Stimulated activated CD4-positive, alpha-beta T cell treated with anti-CD3 and anti-CD28 coated beads, Interleukin-4, amount 100 ng/mL, for 1 hour (primary cell): ENCODE data around the gene CCDC69.
A peak's percentile ranks its signal among the peaks of the same experiment; 100 is the strongest.
"Not testable (repeated sequence)": the region's sequence is repeated elsewhere in the genome, so short reads cannot be mapped to it uniquely, and the experiment has no call there.

Experiments used
- DNase-seq: peaks from one replicate; pipeline ENCODE4 v3.0.0-alpha.2; 2020

CCDC69 gene, protein sequence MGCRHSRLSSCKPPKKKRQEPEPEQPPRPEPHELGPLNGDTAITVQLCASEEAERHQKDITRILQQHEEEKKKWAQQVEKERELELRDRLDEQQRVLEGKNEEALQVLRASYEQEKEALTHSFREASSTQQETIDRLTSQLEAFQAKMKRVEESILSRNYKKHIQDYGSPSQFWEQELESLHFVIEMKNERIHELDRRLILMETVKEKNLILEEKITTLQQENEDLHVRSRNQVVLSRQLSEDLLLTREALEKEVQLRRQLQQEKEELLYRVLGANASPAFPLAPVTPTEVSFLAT

DNA sequence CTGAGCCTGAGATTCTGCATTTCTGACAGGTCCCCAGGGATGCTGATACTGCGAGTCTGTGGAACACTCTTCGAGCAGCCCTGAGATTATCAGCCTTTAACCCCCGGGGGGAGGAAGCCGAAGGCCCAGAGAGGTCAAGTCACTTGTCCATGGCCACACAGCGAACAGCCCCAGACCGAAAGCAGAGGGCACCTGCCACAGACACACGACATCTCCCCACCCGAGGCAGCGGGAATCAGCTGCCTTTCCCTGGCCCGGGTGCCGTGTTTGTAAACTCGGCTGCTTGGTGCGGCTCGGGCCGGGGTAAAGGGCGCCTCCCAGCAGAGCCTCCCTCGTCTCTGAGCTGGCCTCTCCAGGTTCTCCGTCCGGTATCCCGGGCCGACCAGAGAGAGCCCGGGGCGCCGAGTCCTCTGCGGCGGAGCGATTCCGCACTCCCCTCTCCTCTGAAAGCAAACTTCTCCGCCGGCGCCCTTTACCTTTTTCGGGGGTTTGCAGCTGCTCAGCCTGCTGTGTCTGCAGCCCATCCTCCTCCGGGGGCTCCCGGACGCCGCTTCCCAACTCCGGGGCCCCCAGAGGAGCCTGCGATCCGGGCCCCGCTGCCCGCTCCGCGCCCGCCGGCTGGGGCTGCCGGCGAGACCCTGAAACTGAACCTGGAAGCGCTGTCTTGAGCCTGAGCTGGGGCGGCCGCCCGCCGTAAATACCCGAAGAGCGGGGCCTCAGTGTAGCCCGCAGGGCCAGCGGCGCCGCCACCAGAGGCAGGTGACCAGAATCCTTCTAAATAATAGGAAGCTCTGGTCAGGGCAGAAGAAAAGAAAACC, at the start of gene CCDC69:
Gene CCDC69 (minus strand): TSS at position 646 of the 818 bp plus-strand sequence. CDS start 122 bp downstream, at position 524.
- DNase-seq: peak; percentile 69

DNA sequence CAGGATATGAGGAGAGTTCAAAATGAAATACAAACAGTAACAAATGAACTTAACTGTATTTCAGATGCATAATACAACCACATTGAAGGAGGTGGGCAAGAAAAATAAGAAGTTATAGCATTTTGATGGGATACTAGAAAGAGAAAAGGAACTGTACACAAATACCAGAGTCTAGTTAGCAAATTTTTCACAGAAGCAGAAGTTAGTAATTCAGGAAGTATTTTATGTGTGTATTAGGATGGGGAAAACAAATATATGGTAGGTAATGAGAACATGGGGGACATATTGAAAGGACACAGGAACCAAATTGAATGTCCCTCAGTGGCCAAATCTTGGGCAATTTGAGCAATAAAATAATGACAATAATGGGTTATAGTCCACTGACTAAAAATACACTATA, 47.4 kb upstream of the CCDC69 start:
- no peak for DNase-seq

DNA sequence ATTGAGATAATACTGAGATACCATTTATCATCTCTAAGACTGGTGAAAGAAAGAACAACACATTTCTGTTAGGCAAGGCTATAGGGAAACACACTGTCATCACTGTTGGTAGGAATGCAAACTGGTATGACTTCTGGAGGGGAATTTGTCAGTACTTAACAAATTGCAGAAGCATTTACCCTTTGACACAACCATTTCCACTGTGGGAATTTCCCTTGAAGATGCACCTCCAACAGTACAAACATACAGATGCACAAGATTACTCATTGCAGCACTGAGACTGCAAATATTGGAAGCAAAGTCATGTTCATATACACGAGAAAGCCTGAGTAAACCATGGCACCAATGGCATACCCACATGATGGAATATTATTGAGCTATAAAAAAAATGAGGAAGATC, 46.7 kb upstream of the CCDC69 start:
- DNase-seq: no peak

DNA sequence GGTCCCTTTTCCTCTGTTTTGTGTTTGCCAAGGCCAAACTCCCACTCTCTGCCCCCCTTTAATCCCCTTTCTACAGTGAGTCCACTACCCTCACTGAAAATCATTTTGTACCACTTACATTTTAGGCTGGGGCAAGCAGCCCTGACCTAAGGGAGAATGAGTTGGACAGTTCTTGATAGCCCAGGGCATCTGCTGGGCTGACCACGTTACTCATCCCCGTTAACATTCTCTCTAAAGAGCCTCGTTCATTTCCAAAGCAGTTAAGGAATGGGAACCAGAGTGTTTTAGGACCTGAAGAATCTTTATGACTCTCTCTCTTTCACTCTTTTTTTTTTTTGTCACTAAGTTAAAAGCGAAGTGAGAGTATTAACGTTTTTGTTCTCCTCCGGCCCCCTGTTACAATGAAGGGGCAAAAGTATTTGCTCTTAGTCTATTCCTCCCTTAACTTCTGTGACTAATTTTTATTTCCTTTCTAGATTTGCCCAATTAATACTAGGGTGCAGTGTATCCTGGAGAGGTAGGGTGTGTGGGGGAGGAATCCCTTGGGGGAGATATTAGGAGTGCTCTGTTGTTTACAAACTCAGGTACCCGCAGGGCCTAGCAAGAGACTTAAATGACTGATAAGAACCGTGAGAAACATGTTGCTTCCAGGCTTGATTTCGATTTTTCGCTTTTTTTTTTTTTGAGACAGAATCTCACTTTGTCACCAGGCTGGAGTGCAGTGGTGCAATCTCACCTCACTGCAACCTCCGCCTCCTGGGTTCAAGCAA, 43.8 kb upstream of the CCDC69 start:
- DNase-seq: no peak

DNA sequence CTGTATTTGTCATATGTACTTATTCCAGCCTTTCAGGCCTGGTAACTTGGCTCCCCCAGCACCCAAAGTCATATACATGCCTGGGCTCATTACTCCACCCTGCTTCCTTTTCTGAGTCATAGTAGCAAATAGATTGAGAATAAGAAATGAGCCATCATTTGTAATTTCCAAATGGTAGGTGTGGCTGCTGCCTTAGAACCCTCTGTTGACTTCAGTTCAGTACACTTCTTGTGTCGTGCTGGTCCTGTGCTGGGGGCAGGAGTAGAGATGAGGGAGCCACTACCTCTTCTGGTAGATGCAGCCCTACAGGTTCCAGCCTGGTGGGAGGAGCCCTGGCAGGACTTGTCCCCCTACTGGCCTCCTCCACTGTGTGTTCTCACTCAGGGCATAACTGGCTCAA, 40.2 kb upstream of the CCDC69 start:
- DNase-seq: no peak

DNA sequence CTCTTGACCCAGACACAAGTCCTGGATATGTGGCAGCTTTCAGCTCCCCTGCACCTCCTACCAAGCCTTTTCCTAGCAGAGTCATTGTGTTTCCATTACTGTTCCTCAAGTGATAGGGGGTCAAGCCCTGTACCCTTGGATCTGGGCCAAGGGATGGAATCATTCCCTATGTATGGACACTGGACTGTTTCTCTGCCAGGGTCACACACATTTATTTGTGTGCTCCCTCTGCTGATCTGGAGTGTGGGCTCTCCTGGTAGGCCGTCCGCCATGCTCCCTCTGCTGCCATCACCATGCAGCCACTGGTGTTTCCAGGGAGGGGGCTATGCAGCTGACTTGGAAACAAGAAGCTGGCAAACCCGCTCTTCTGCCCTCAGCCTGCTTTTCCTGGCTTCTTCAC, 38.6 kb upstream of the CCDC69 start:
- DNase-seq: no peak

DNA sequence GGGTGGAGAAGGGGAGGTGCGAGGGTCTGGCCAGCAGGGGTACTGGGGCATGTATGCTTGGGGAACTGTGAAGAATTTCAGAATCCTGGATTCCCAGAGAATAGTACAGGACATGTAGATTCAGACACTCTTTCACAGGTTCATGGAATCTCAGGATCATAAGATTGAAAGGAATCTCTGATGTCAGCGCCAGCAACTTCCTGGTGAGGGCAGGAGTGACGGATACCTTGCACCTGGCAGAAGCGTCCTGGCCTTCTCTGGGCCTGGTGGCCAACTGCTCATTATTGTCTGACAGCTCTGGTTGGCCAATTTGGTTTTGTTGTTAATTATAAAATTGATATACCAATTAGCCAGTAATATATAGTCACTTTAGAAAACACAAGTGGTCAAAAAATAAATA, 36.0 kb upstream of the CCDC69 start:
- no peak for DNase-seq

DNA sequence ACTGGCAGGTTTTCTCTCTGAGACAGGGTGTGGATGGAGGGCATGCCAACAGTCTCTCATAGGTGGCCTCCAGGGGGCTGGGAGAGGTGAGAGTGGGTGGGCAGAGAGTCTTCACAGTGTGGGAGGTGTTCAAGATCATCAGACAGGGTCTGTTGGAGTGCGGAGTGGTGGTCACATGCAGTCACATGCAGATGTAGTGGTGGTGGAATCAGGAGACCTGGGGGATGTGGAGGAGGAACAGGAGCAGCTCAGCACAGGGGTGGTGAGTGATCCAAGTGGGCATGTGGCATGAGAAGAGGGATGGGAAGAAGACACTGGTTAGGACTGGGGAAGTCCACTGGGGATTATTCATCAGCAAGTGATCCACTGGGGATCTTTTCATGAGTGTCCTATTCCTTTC, 34.9 kb upstream of the CCDC69 start:
- DNase-seq: no peak

DNA sequence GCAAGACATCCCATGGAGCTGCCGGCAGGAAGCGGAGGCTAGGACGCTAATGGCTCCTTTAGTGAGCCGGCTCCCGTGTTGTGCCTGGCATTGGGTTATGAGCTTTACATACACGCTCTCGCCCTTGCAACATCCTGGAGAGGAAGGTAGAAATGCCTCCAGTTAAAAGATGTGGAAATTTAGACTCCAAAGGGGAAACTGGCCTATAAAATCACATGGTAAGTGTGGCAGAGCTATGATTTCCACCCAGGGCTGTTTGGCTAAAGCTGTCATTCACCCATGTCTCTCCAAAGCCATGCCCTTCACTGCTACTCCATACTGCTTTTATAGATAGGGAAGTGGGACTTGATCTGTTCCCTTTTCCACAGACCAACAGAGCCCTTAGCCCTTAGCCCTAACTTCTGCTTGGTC, 34.3 kb upstream of the CCDC69 start:
- no peak for DNase-seq

DNA sequence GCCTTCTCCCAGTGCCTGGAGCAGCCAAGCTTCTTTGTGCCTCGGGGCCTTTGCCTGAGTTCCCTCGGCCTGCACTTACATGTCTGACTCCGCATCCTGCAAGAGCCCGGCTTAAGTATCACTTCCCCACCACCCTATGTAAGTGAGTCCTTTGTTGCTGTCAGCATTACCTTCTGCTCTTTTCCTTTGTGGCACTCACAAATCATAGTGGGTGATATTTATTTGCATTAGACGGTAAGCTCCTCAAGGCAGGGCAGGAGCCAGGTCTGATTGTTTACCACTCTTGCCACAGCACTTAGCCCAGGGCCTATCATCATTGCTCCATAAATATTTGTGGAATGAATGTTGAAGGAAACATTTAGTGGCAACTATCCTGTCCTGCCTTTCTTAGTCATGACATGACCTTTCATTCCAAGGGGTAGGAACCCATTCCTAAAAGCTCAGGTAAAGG, 33.9 kb upstream of the CCDC69 start:
- no peak for DNase-seq

DNA sequence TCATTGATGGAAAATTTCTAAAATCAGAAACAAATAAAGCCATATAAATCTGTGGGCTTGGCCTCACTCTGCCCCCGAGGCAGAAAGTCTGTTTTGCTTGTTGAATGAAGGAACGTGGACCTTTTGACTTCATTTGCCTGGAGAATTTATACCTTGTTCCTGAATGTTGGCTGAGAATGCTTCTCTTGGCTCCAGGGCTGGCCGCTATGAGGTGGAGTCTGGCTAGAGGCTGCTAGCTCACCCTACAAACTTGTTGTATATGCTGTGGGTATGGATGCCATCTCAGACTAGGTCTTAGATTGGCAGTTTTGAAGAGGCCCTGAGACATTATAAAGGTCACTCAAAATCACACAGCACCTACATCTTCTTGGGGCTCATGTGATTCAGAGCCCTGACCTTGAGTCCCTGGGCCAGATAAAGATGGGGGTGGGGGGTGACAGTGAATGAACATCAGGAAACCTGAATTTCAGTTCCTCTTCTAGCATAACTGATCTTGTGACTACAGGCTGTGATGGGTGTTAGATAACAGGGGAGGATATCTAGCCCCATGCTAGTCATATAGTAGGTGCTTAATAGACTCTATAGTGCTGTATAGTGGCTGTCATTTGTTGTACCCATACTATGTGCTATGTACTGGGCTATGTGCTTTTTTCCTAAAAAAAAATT, 31.9 kb upstream of the CCDC69 start:
- DNase-seq: no peak

DNA sequence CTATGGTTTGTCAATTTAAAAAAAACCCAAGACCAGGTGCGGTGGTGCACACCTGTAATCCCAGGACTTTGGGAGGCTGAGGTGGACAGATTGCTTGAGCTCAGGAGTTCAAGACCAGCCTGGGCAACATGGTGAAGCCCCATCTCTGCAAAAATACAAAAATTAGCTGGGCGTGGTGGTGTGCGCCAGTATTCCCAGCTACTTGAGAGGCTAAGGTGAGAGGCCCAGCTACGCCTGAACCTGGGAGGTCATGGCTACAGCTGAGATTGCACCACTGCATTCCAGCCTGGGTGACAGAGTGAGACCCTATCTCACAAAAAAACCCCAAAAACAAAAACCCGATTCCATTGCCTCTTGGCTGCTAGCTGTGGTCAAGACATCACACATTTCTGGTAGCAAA, 31.1 kb upstream of the CCDC69 start:
- not testable (repeated sequence) for DNase-seq

DNA sequence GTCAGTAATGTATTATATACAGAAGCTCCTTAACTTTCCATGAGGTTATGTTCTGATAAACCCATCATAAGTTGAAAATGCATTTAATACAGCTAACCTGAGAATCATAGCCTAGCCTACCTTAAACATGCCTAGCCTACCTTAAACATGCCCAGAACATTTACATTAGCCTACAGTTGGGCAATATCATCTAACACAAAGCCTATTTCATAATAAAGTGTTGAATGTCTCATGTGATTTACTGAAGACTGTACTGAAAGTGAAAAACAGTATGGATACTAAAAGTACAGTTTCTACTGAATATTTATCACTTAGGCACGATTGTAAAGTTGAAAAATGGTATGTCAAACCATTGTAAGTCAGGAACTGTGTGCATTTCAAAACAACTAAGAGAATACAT, 30.7 kb upstream of the CCDC69 start:
- DNase-seq: no peak

DNA sequence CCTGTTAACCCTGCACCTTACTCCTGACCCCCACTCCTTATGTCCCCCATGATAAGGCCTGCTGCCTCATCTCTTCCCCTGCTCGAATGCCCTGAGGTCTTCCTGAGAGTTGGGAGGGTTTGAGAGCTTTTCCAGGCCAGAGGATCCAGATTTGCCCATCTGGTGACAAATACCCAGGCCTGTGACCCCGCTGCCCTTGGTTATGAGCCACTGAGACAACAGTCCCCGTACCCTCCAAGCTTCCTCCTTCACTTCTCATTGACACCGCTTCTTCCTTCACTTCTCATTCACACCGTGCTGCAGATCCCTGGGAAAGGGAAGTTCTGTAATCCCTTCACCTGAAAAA, 29.7 kb upstream of the CCDC69 start:
- DNase-seq: no peak

DNA sequence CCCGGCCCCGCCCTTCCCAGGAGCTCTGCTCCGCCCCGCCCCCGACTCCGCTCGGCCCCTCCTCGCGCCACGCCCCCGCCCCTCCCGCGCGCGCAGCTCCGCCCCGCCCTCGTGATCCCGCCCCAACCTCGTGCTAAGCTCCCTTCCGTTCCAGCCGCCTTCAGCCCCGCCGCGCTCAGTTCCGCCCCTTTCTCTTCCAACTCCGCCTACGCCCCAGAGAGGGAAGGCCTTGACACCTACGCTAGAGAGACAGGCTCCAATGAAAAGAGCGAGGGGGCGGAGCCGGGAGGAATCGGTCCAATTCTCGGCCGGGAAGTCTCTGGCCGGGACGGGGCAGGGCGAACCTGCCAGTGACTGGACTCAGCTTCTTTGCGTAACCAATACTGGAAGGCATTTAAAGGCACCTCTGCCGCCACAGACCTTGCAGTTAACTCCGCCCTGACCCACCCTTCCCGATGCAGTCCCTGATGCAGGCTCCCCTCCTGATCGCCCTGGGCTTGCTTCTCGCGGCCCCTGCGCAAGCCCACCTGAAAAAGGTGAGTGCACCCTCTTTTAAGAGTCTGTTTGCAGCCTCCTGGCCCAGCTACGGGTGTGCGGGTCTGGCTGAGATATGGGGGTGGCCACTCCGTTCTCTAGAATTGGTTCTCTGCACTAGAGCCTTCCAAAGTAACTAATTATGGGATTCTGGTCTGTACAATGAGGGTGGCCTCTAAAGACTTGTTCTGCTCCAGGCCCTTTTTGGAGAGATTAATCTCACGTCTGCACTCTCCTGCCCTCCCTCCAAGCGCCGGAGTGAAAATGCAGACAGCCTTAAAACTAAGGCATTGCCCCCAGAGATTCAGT, 29.1 kb upstream of the CCDC69 start, which contains the start of gene GM2A:
Gene GM2A (plus strand): TSS at position 424 of the 843 bp plus-strand sequence. CDS start 32 bp downstream, at position 456.
- peak; percentile 97 for DNase-seq

DNA sequence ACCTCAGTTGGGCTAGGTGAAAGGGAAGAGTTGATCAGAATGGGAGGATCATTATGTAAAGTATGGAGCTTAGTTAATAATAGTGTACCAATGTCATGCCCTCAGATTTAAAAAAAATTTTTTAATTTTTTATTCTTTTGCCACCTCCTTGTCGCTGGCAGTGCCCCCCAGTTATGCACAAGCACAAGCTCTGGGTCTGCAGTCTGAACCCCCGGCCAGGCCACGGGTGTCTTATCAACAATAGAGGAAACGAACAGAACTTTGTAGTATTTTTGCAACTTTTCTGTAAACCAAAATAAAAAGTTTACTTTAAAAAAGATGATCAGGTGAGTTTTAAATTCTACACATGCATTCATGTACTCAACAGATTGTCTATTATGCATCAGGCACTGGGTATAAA, 27.7 kb upstream of the CCDC69 start:
- DNase-seq: no peak

DNA sequence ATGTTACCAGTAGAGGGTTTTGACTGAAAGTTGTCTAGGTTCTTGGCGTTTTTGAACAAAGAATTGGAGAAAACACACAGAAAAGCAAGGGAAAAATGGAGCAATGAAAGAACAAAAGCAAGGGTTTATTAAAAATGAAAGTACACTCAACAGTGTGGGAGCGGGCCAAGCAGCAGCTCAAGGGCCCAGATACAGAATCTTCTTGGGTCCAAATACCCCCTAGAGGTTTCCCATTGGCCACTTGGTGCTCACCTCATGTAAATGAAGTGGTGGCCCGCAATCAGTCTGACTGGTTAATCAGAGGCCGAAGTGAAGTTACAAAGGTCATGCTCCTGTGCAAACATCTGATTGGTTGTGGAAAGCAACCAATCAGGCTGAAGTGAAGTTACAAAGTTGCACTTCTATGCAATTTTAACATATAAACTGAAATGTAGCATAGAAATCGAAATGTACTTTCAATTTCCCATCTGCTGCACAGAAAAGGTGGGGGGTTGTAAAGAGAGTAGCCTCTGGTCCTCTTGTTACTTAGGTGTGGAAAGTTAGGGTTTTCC, 27.2 kb upstream of the CCDC69 start:
- DNase-seq: no peak

DNA sequence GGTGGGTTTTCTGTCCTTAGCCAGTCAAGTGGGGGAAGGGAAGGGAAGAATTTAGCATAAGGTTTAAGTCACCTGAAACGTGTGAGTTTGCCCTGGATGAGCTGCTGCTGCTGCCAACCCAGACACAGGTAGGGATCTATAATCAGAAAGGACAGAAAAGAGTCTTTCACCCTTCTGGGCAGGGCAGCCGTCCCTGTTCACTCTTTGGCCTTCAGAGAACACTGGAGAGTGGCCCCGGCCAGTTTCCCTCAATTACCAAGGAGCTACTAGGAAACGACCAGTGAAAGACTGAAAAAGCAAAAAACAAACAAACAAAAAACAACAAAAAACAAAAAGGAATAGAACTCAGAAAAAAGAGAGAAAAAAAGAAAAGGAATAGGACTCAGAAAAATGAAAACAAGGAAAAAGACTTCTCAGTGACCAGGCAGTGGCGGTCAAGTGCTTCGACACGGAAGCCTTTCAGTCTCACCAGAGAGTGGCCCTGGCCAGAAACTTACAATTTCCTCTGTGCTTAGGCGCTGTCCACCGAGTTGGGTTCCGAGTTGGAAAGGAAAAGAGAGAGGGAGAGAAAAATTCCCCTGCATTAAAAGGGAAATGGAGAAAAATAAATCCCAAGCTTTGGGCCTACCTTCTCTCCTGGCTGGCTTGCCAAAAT, 26.6 kb upstream of the CCDC69 start:
- DNase-seq: no peak

DNA sequence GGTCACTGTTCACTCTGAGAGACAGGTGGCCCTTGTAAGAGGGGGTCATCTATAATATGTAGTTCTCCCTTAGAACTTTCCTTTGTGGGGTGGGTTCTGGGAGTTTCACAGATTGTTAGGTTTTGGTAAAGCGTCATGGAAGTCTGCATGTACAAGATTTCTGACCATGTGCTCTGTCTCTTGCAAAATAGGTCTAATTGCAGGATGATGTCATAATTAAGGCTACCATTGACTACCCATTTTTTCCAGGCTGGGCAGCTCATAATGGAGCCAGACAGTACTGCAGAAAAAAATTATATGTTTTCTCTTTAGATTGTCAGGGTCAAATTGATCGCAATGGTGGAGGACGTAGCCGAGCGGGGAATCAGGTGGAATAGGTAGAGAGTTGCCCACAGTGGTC, 25.4 kb upstream of the CCDC69 start:
- no peak for DNase-seq

DNA sequence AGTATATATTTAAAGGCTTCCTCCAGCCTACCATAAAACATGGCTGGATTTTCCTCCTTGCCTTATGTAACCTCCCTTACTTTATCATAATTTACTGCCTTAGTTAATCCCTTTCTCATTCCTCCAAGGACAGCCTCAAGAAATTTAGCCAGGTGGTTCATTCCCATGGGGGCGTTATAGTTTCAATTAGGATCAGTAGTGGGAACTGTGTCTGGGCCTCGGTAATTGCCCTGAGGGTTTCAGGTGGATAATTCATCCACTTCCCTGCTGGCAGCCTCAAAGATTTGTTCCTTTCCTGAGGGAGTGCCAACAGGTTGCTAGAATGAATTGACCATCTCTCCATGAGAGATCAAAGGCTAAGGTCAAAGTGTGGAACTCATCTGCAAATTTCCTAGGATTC, 24.8 kb upstream of the CCDC69 start:
- DNase-seq: no peak

DNA sequence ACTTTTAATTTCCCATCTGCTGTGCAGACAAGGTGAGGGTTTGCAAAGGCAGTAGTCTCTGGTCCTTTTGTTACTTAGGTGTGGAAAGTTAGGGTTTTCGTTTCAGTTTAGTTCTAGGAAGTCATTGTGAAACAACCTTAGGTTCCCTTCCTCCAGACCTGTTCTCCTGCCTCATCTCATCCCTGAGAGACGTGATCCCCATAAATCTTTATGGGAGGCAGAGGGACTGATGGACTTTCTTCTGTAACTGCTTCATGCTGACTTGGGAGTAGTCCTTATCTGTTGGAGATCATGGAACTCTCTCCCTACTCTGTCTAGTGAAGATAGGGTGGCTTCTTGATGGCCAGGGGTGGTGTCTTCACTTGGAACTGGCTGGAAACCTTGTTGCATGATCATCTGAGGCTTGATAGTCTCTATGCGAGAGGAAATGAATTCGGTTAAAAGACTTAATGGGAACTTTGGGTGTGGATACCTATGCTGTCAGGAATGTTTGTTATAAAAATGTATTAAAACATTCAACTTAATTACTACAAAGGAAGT, 21.9 kb upstream of the CCDC69 start:
- no peak for DNase-seq
